Stimulated activated CD8-positive, alpha-beta memory T cell treated with anti-CD3 and anti-CD28 coated beads, Interleukin-12 subunit alpha, Interleukin-12 subunit beta, amount 100 ng/mL, for 24 hours (primary cell): ENCODE results near the gene ATP7A.

Source experiments
- DNase-seq: peaks from one replicate; pipeline ENCODE4 v3.0.0-alpha.2; 2020; ENCODE audit errors: extremely low read depth

Gene ATP7A

DNA sequence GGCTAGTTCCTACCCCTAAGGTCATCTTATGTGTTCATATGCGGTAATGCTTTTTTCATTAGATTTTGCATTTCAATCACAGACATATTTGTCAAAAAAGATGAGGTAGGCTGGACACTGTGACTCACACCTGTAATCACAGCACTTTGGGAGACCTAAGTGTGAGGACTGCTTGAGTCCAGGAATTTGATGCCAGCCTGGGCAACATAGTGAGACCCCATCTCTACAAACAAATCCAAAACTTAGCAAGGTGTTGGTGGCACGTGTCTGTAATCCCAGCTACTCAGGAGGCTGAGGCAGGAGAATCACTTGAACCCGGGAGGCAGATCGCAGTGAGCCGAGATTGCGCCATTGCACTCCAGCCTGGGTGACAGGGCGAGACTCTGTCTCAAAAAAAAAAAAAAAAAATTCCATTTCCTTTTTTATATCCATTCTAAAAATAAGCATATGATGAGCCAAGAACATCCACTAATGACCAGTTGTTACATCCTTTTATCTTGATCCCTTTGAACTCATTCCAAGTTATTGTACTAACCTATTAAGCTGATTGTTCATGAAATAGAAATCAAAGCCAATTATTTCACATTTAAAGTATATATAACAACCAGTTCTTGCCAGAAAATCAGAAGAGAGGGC, 35.5 kb downstream of the ATP7A start:
- no peak for DNase-seq

DNA sequence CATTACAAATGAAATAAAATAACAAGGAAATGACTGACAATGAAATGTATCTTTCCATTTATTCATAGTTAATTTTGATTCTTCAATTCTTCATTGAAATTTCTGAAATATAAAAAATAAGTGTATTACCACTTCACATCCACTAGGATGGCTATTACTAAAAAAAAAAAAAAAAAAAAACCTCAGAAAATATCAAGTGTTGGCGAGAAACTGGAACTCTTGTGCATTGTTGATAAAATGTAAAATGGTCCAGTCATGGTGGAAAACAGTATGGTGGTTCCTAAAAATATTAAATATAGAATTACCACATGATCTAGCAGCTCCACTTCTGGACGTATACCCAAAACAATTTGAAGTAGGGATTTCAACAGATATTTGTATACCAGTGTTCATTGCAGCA, 36.1 kb downstream of the ATP7A start:
- no peak for DNase-seq

DNA sequence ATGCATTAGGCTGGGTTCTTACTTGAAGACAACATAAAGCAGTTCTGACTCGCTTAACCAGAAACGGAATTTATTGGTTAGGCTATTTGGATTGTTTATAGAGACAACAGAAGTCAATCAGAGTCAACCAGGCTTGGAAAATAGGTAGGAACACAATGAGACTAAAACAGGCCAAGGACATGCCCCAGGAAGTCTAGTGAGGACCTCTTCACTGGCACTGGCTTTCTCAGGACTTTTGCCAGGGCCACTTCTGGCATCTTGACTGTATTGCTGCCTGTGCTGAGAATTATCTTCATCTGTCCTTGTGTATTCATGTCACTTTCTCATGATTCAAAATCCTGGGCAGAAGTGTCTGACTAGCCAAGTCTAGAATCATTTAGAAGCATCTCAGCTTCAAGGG, 39.3 kb downstream of the ATP7A start:
- DNase-seq = no peak

DNA sequence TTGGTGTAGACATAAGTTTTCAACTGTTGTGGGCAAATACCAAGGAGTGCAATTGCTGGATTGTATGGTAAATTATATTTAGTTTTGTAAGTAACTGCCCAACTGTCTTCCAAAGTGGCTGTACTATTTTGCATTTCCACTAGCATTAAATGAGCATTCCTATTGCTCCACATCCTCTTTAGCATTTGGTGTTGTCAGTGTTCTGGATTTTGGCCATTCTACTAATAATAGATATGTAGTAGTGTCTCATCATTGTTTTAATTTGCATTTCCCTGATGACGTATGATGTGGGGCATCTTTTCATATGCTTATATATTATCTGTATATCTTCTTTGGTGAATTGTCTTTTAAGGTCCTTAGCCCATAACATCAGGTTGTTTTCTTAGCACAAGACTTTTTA, 41.7 kb downstream of the ATP7A start:
- DNase-seq = no peak

DNA sequence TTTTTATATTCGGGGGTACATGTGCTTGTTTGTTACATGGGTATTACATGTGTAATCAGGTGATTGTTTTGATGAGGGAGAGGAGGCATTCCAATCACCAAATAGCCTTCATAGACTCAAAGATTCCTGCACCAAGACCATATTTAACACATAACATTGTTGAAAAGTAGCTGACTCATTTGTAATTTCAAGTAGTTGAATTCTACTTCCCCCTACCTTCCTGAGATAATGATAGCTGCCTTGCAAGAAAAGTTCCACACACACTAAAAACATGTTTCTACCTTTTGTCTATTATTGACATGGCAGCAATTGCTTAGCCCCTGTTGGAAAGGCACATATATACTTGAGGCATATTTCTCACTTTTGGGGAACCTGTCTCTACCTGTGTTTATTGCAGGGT, 42.8 kb downstream of the ATP7A start:
- DNase-seq = no peak

- no peak for DNase-seq
Measured at GRCh38 chrX:77953708-77954107, 43.2 kb downstream of the ATP7A start.

DNA sequence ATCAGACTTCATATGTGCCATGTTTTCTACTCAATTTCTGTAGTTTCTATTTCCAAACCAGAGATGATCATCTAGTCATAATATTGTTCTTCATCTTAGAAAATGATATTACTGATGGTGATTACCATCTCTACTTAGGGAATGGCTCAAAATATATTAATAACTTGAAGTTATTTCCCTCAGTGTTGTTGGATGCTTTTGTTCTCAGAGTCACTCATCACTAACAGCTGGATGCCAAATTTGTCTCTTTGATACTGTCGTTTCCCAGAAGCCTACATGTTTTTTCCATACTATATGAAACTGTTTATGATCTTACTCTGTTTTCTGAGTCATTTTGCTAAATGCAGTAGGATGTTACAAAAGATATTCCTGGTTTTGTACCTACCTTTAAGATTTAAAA, 50.1 kb downstream of the ATP7A start:
- DNase-seq = no peak

- DNase-seq = no peak
Measured at GRCh38 chrX:77961063-77961462, 50.6 kb downstream of the ATP7A start.

DNA sequence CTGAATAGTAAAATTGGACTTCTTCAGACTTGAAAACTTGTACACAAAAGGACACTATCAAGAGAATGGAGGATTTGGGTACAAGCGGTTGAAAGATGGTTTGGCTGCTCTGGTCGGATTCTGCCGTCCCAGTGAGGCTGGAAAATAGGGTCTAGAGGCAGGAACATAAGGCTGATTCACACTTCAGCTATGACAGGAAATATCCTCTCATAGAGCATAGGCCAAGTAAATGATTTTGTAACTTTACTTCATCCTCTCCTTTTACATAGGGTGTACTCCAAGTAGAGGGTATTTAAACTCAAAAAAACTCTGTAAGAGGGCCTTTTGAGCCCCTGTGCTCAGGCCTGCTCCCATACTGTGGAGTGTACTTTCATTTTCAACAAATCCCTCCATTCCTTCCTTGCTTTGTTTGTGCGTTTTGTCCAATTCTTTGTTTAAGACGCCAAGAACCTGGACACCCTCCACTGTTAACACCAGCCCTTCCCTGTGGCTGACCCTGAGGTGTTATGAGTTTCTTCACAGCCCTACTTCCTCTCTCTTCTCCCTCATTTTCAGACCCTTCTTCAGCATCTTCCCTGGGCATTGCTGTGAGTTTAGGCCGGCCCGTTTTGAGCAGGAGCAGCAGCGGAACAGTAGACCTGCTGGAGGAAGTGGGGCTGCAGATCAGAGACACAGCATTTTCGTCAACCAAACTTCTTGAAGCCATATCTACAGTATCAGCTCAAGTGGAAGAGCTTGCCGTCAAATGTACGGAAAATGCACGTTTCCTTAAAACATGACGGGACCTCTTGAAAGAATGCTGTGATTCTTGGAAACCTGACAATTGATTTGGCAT, 51.8 kb downstream of the ATP7A start:
- no peak for DNase-seq

DNA sequence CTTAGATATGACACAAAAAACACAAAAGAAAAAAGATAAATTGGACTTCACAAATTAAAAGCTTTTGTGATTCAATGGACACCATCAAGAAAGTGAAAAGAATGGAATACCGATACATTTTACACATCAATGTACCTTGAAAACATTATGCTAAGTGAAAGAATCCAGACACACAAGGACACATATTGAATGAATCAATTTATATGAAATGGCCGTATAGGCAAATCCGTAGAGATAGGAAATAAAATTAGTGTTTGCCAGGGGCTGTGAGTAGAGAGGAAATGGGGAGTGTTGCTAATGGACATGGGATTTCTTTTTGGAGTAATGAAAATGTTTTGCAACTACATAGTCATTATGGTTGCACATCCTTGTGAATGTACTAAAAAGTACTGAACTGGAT, 55.9 kb downstream of the ATP7A start:
- no peak for DNase-seq

DNA sequence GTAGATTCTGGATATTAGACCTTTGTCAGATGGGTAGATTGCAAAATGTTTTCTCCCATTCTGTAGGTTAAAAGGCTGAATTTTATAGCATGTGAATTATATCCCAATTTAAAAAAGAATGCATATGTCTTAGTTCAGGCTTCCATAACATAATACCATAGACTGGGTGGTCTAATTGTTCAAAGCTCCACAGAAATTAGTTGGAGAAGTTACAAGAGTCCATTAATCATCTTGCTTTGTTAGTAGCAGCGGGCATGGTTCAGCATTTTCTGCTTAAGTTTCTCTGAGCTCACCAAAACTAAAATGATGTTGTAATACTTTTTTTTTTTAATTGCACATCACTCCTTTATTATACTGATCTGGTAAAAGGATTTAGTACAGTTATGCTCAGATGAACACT, 57.1 kb downstream of the ATP7A start:
- no peak for DNase-seq

DNA sequence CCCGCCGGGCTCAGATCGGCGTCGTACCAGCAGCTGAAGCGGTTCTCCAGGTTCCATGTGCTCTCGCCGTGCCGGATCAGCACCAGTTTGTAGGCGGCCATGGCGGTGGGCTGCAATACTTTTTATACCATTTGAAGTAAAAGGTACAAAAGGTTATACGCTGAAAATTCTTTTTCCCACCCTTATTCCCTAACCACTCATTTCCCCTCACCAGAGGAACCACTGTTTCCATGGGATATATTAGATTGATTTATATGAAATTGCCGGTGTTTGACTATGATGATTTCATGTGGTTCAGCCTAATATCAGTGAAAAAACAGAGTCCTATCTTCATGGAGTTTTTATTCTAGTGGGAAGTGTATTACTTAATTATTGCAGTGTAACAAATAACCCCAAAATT, 59.0 kb downstream of the ATP7A start, which contains the start of gene PGAM4:
TSS of gene PGAM4 (minus strand) at position 101 of the 400 bp plus-strand sequence. CDS start at position 101, 0 bp downstream.
- DNase-seq = no peak

- no peak for DNase-seq
Measured at GRCh38 chrX:77975755-77976154, 65.3 kb downstream of the ATP7A start.

DNA sequence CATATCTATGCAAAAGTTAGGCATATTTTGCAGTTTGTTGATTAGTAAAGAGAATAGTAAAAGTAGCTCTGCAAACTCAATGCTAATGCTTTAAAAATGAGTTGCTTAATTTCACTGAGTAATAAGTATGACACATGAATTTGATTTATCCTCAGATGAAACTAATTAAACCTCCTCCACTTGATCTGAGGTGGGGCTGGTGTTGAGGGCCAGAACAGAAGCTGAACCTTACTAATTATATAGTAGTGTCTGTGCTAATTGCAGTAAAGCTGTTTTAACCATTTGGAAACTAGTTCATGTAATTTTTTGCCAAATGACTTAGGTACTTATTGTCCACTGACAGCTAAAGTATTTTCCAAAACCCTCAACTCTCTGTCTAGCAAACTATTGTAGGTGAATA, 66.6 kb downstream of the ATP7A start:
- DNase-seq = no peak

DNA sequence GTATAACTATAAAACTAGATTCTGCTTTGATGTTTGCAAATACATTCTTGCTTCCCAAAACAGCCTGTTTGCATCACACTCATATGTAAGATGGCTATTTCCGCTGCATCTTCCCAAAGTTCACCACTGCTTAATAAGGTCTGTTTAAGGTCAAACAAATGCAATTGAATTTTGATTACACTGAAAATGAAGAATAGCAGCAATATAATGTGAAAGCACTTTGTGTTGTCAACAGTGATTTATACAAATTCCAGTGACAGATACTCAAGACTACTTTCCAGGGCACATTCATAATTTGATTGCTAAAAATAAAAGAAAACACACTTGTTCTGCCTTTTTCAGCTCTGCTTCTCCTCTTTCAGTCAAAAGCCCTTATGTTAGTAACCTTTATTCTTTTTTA, 67.0 kb downstream of the ATP7A start:
- DNase-seq = no peak

DNA sequence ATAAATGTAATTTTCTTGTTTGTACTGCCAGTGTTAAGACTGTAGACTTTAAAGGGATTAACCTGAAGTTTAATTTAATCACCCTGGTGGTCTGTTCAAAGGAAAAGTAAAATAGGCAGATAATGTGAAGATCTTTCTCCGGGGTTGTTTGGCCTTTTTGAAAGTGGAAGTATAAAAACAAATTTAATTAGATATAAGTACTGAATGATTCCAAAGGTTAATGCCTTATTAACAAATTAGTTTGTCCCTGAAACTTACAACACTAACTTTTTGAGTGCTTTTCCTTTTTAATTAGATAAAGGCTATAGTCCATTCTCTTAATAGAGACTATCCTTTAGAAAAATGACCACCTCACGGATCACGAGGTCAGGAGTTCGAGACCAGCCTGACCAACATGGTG, 69.4 kb downstream of the ATP7A start:
- no peak for DNase-seq

GRCh38 chrX:78011846-78012245, 101.4 kb downstream of the ATP7A start:
- DNase-seq = no peak

DNA sequence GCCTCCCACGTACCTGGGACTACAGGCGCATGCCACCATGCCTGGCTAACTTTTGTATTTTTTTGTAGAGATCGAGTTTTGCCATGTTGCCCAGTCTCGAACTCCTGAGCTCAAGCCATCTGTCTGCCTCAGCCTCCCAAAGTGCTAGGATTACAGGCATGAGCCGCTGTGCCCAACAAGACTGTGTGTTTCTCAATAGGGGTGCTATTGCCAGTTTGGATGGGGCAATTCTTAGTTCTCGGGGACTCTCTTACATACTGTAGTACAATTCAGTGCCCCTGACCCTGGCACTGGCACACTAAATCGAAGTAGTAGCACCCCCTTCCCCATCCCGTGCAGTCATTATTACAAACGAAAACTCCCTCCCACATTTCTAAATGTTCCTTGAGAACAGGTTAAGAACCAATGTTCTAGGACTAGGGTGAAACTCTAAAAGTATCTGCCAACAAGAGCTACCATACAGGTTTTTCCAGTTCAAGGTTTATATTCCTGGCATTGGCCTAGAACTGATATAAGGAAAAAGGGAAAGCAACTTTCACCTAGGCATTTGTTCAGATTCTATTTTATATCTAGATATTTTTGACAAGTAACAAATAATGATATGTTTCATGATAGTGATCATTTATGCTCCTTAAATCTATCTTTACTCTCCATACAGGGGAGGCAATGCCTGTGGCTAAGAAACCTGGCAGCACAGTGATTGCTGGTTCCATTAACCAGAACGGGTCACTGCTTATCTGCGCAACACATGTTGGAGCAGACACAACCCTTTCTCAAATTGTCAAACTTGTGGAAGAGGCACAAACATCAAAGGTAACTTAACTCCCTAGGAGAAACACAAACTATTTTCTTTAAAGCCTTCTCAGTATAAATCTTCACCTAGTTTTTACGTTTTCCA, 109.3 kb downstream of the ATP7A start:
- DNase-seq = no peak

DNA sequence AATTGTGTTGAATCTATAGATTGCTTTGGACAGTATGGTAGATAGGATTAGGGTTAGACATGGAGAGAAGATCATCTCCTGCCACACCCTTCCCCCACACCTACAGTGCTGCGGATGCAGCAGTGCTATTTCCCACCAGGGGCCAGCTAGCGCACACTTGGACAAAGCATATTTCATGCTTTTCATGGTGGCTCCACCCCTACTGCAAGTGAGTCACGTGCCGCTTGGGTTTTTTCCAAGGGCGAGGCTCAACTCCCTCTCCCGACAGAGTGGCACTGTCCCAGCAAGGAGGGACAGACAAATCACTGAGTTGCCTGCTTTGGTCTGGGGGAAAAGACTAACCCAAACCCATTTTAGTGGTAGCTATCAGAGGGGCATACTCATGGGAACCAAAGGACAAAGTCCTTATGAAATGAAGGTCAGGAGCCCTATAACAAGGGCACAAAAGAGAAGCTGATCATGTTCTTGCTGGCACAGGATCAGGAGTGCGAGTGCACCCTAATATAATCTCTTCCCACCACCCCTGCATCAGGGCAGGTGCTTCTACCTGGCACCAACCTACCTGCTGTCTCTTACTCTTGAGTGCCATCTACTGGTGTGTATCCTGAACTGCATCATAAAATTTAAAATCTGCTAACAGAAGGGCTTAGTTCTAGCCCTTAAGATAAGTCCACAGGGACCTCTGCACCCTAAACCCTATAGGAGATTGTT, 114.0 kb downstream of the ATP7A start:
- DNase-seq = no peak

- no peak for DNase-seq
Measured at GRCh38 chrX:78027798-78028197, 117.3 kb downstream of the ATP7A start.

- DNase-seq = no peak
Measured at GRCh38 chrX:78029663-78030062, 119.2 kb downstream of the ATP7A start.

DNA sequence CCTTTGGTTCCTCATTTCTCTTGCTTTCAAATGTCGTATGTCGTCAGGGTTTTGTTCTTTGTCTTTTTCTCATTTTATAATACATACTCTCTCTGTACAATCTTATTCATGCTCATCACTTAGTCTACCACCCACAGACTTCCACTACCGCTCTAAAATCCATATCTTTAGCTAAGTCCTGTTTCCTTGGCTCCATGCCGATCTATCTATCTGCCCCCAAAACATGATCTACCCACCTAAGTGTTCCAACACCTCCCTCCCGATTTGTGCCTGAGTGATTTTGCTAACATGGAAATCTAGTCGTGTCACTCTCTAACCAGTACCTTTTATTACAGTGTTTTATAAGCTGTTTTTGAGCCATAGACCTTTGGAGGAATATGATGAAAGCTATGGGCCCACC, 124.6 kb downstream of the ATP7A start:
- DNase-seq = no peak
